IgD-negative memory B cell (primary cell): Measurements from ENCODE around the gene PCF11. TPM values are rescaled to one million over a fixed set of nuclear protein-coding genes. Genes with fewer than 3 reads are reported as not detected.
A peak's percentile ranks its signal among the peaks of the same experiment; 100 is the strongest.
"Not testable (repeated sequence)": the region's sequence is repeated elsewhere in the genome, so short reads cannot be mapped to it uniquely, and the experiment has no call there.

Experiments used
- H3K27ac Mint-ChIP-seq, 3 donors: one replicate each; pipeline ENCODE4 v1.8.0; 2020 to 2022; ENCODE audit warnings: mild to moderate bottlenecking in 3 of 3, mixed read lengths in 3 of 3, moderate library complexity in 1 of 3
- H3K27me3 Mint-ChIP-seq: one replicate; pipeline ENCODE4 v1.8.0; 2021; ENCODE audit warnings: mixed read lengths
- H3K36me3 Mint-ChIP-seq: one replicate; pipeline ENCODE4 v1.8.0; 2020; ENCODE audit warnings: mild to moderate bottlenecking, mixed read lengths
- H3K4me1 Mint-ChIP-seq, 3 donors: one replicate each; pipeline ENCODE4 v1.8.0; 2020 to 2022; ENCODE audit warnings: mixed read lengths in 3 of 3, mild to moderate bottlenecking in 1 of 3
- H3K4me3 Mint-ChIP-seq, 4 donors: one replicate each; pipeline ENCODE4 v1.8.0; 2020 to 2022; ENCODE audit warnings: mild to moderate bottlenecking in 4 of 4, mixed read lengths in 4 of 4, moderate library complexity in 3 of 4
- H3K9me3 Mint-ChIP-seq, 3 donors: one replicate each; pipeline ENCODE4 v1.8.0; 2020 to 2021; ENCODE audit warnings: mixed read lengths in 3 of 3, mild to moderate bottlenecking in 1 of 3
- polyA plus RNA-seq: library from polyadenylated mRNA; unstranded; fragments of 300-500 nt; fragmentation: Illumina TruSeq; gene quantifications from one replicate; pipeline ENCODE4 v1.2.3, GENCODE V29; 2021

The PCF11 gene
- polyA plus RNA-seq, 1 donor from 2014 or later = 47.4 TPM

GRCh38 chr11:83193315-83194280, 36.7 kb downstream of the PCF11 start, which contains the start of gene ANKRD42:
Gene ANKRD42 (plus strand): TSS chr11:83193712. CDS start chr11:83194671, 959 bp downstream.
- peak within 1 kb of the TSS; percentile 98 to 99 (median 98) for H3K27ac Mint-ChIP-seq
- H3K36me3 Mint-ChIP-seq = peaks cover 2% of the 10 kb centered on the region
- H3K27me3 Mint-ChIP-seq = no peaks in the 10 kb centered on the region

DNA sequence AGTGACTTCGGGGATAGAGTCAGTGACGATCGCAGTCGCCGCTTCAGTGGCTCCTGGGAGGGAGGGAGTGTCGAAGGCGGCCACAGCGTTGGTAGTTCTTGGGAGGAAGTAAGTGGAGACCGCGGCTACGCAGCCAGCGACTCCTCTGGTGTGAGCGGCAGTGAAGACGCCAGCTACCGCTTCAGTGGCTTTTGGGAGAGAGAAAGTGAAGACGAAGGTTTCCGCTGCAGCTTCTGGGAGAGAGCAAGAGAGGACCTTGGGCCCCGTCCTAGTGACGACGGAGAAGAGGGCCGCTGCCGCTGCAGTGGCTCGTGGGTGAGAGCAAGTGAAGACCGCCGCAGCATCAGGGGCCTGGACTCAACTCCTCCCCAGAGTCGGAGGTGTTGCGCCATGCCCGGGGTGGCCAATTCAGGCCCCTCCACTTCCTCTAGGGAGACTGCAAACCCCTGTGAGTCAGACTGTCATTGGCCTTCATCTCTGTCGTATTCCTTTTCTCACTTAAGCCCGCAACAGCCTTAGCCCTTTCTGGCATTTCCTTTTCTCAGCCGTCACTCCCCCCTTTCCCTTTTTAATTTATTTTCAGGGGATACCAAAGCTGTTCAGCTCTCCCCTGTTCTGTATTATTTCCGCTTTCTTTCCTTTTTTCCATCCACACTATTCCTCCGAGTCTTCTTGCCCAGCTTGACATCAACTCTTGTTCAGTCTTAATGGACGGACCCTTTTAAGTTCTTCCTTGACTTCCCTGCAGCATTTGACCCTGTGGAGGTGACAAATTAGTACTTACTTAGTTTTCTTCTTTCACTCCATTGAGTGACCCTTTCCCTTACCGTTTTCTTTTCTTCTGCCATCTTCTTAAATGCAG, 37.6 kb downstream of the PCF11 start:
- no peaks in the 10 kb centered on the region for H3K27me3 Mint-ChIP-seq
- H3K4me3 Mint-ChIP-seq = peak overlapping the region; percentile 98 to 99 (median 99)
- peak overlapping the region; percentile 98 to 99 (median 98) for H3K27ac Mint-ChIP-seq
- peaks cover 2% of the 10 kb centered on the region for H3K36me3 Mint-ChIP-seq
- H3K9me3 Mint-ChIP-seq = no peaks in the 10 kb centered on the region
- peaks cover 30 to 35% (median 33%) of the 10 kb centered on the region in 3 donors for H3K4me1 Mint-ChIP-seq

More at GRCh38 chr11:83193315-83194280, 36.7 kb downstream of the PCF11 start, which contains the start of gene ANKRD42:
- Mint-ChIP-seq H3K4me3 (peak within 1 kb of the TSS; percentile 98 to 99 (median 99)), H3K4me1 (peaks cover 30 to 35% (median 33%) of the 10 kb centered on the region in 3 donors), H3K9me3 (no peaks in the 10 kb centered on the region)

DNA sequence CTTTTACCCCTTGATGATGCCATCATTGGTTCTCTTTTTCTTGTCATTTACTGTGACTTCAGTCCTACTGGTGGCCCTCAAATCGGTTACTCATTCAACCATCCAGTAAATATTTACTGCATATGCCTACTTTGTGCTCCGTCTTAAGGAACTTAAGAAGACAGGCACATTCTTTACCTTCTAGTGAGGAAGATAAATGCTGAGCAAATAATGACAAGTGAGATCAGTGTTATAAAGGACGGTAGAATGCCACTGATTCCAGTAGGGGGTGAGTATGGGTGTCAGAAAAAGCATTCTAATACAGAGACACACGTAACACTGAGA, 38.2 kb downstream of the PCF11 start:
- peak overlapping the region; percentile 98 to 99 (median 98) for H3K27ac Mint-ChIP-seq
- no peaks in the 10 kb centered on the region for H3K9me3 Mint-ChIP-seq
- H3K27me3 Mint-ChIP-seq = no peaks in the 10 kb centered on the region
- peaks cover 2% of the 10 kb centered on the region for H3K36me3 Mint-ChIP-seq
- H3K4me3 Mint-ChIP-seq = peak overlapping the region; percentile 98 to 99 (median 99)
- H3K4me1 Mint-ChIP-seq = peaks cover 30 to 37% (median 36%) of the 10 kb centered on the region in 3 donors

- H3K9me3 Mint-ChIP-seq = no peaks in the 10 kb centered on the region
- H3K36me3 Mint-ChIP-seq = peaks cover 3% of the 10 kb centered on the region
- peak overlapping the region in 3 of 4 donors; percentile 75 to 99 (median 98) for H3K4me3 Mint-ChIP-seq
- H3K4me1 Mint-ChIP-seq = peaks cover 30 to 40% (median 38%) of the 10 kb centered on the region in 3 donors
- H3K27ac Mint-ChIP-seq = peak overlapping the region; percentile 98 to 99 (median 98)
- H3K27me3 Mint-ChIP-seq = no peaks in the 10 kb centered on the region
Observed at GRCh38 chr11:83195649-83196048, 38.7 kb downstream of the PCF11 start.

DNA sequence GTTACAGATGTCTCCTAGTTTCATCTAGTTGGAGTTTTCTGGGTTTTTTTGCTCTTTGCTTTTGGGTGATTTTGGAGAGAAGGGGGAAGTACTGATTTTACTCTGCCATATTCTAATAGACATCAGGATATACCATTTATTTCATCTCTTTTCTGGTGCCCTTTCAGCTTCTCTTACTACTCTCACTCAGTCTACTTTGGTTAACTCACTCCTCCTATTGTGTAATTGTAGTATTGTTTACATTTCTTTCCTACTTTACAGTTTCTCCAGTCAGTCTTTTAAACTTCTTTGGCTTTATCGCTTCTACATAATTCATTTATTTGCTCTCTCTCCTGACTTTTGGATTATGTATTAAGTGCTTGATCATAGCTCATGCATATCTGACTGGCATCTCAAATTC, 43.1 kb downstream of the PCF11 start:
- peak overlapping the region in 1 of 3 donors; percentile 68 for H3K27ac Mint-ChIP-seq
- H3K4me3 Mint-ChIP-seq = no peak overlapping the region
- peaks cover 9% of the 10 kb centered on the region for H3K36me3 Mint-ChIP-seq
- peaks cover 20 to 28% (median 22%) of the 10 kb centered on the region in 3 donors for H3K4me1 Mint-ChIP-seq
- H3K27me3 Mint-ChIP-seq = no peaks in the 10 kb centered on the region
- H3K9me3 Mint-ChIP-seq = no peaks in the 10 kb centered on the region

DNA sequence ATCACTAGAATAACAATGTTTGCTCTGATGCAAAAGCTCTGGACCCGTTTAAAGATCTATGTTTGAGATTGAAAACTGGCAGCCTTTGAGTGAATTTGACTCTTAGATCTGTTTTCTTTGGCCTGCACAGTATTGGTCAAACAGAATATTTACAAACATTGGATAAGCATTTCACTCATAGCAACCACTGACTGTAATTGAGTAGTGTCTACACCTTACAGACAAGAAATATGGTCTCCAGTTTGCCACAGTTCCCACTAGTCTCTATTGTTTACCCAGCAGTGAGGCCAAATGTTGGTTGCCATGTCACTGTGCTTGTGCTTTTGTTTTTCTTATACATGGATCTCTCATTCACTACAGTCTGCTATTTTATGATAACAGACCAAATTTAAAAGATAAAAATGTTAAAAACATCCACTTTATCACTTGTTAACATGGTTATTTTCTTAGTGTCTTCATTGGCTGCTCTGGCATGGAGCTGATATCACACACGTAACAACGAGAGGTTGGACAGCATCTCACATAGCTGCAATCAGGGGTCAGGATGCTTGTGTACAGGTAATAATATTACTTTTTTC, 48.8 kb downstream of the PCF11 start:
- Mint-ChIP-seq H3K4me3 (no peak overlapping the region), H3K9me3 (no peaks in the 10 kb centered on the region), H3K4me1 (no peaks in the 10 kb centered on the region), H3K36me3 (peaks cover 10% of the 10 kb centered on the region), H3K27ac (no peak overlapping the region), H3K27me3 (no peaks in the 10 kb centered on the region)

GRCh38 chr11:83206221-83206620, 49.3 kb downstream of the PCF11 start:
- H3K4me3 Mint-ChIP-seq = no peak overlapping the region
- H3K27ac Mint-ChIP-seq = no peak overlapping the region
- H3K4me1 Mint-ChIP-seq = no peaks in the 10 kb centered on the region
- no peaks in the 10 kb centered on the region for H3K9me3 Mint-ChIP-seq
- no peaks in the 10 kb centered on the region for H3K27me3 Mint-ChIP-seq
- peaks cover 5% of the 10 kb centered on the region for H3K36me3 Mint-ChIP-seq

- H3K4me1 Mint-ChIP-seq, H3K27me3 Mint-ChIP-seq, H3K4me3 Mint-ChIP-seq, H3K36me3 Mint-ChIP-seq, H3K9me3 Mint-ChIP-seq: not testable (repeated sequence)
- peak overlapping the region in 1 of 3 donors; percentile 51 for H3K27ac Mint-ChIP-seq
Observed at GRCh38 chr11:83206771-83207382, 49.9 kb downstream of the PCF11 start.

- H3K36me3 Mint-ChIP-seq = peaks cover 3% of the 10 kb centered on the region
- H3K27ac Mint-ChIP-seq = peak overlapping the region in 1 of 3 donors; percentile 80
- H3K4me3 Mint-ChIP-seq = no peak overlapping the region
- H3K27me3 Mint-ChIP-seq = no peaks in the 10 kb centered on the region
- H3K9me3 Mint-ChIP-seq = no peaks in the 10 kb centered on the region
- no peaks in the 10 kb centered on the region for H3K4me1 Mint-ChIP-seq
Observed at GRCh38 chr11:83219095-83219494, 62.2 kb downstream of the PCF11 start.

GRCh38 chr11:83220260-83220659, 63.3 kb downstream of the PCF11 start:
- Mint-ChIP-seq H3K9me3 (no peaks in the 10 kb centered on the region), H3K36me3 (peaks cover 1% of the 10 kb centered on the region), H3K4me3 (no peak overlapping the region), H3K27ac (no peak overlapping the region), H3K4me1 (no peaks in the 10 kb centered on the region), H3K27me3 (no peaks in the 10 kb centered on the region)

DNA sequence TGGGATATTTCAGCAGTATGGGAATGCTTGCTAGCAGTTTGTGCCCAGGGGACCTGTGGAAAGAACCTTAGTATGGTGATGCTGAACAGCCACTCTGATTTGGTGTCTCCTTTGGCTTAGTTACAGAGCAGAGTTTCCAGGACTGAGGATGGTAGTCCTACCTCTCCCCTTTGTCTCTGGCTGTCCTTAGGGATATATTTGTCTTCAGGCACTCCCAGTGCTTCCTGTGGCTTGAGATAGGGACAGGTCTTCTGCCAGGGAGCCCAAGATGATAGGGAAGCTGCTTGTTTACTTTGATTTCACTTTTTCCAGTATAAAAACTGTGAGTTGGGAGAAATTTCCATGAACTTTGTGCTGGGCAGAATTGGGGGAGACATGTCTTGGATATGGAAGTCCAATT, 64.8 kb downstream of the PCF11 start:
- Mint-ChIP-seq H3K27ac (no peak overlapping the region), H3K4me3 (no peak overlapping the region), H3K4me1 (no peaks in the 10 kb centered on the region), H3K9me3 (no peaks in the 10 kb centered on the region), H3K27me3 (no peaks in the 10 kb centered on the region), H3K36me3 (peaks cover 1% of the 10 kb centered on the region)

DNA sequence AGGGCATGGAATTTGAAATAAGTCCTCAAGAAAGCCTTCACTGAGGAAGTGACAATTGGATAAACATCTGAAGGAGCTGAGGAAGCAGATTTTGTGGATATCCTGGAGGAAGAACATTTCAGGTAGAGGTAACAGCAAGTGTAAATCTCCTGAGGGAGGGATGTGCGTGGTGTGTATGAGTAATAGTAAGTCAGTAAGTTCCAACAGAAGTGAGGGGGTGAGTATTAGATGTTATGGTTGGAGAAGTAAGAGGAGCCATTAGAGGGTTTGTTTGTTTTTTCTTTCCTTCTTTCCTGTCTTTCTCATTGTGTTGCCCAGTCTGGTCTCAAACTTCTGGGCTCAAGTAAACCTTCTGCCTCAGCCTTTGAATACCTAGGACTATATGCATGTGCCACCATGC, 65.6 kb downstream of the PCF11 start:
- H3K9me3 Mint-ChIP-seq = no peaks in the 10 kb centered on the region
- peaks cover 1% of the 10 kb centered on the region for H3K36me3 Mint-ChIP-seq
- peak overlapping the region in 1 of 3 donors; percentile 42 for H3K27ac Mint-ChIP-seq
- H3K4me3 Mint-ChIP-seq = no peak overlapping the region
- H3K4me1 Mint-ChIP-seq = no peaks in the 10 kb centered on the region
- H3K27me3 Mint-ChIP-seq = no peaks in the 10 kb centered on the region

DNA sequence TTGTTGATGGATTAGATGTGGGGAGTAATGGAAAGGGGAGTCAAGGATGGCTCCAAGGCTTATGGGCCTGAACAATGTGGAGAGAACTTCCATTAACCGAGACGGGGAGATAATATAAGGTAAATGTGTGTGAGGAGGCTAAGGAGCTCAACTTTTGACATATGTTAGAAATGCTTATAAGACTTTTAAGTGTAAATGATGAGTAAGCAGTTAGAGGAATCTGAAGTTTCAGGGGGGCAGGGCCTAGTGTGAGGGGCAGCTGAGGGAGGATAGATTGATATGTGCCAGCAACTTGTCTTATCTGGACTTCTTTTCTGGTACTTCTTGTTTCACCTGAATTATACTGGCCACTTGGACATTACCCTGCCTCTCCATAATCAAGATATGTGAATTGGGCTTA, 66.5 kb downstream of the PCF11 start:
- H3K9me3 Mint-ChIP-seq = no peaks in the 10 kb centered on the region
- H3K4me1 Mint-ChIP-seq = no peaks in the 10 kb centered on the region
- H3K4me3 Mint-ChIP-seq = no peak overlapping the region
- H3K27me3 Mint-ChIP-seq = no peaks in the 10 kb centered on the region
- peaks cover 1% of the 10 kb centered on the region for H3K36me3 Mint-ChIP-seq
- H3K27ac Mint-ChIP-seq = no peak overlapping the region

DNA sequence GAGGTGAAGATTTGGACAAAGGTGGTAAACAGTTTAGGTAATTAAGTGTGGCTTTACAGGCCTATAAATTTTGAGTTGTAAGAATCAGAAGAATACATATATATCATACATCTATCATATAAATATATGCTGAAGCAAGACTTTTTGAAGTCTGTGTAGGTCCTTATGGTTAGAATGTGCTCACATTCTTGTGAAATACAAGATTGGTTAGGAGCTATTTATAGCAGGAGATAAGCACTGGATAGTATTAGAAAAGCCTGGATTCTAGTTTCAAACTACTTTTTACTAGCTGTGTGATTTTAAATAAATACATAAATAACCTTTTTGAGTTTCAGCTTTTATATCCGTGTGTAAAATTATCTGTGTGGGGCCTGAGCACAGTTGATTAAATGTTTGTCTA, 78.9 kb downstream of the PCF11 start:
- H3K4me3 Mint-ChIP-seq = no peak overlapping the region
- peaks cover 2% of the 10 kb centered on the region for H3K27me3 Mint-ChIP-seq
- peak overlapping the region in 1 of 3 donors; percentile 68 for H3K27ac Mint-ChIP-seq
- H3K36me3 Mint-ChIP-seq = peaks cover 5% of the 10 kb centered on the region
- peaks cover 0 to 1% (median under 1%) of the 10 kb centered on the region in 3 donors for H3K9me3 Mint-ChIP-seq
- H3K4me1 Mint-ChIP-seq = no peaks in the 10 kb centered on the region
